ENCODE measurements around the gene PTPN9. TPM values are rescaled to one million over a fixed set of nuclear protein-coding genes. Genes with fewer than 3 reads are reported as not detected.

The PTPN9 gene
- total and polyA plus RNA-seq, 2 of the 13 experiments (the other 11 are each of a cell fraction or from before 2014, with no cell fraction given) = 16.6 to 19.9 TPM

- TF ChIP-seq CREB1 (IDR thresholded peaks at IDR 0.05) = no peak
- no peak for TF ChIP-seq CREB1 (CRISPR knock-in tag; IDR thresholded peaks at IDR 0.05)
- TF ChIP-seq KMT2A (CRISPR knock-in tag; IDR thresholded peaks at IDR 0.05) = no peak
- TF ChIP-seq RBFOX2 (IDR thresholded peaks at IDR 0.05; ENCODE audit: low read depth, low read length) = peak; percentile 84
- TF ChIP-seq MAFK (conservative IDR thresholded peaks at IDR 0.05 in 1 of 2, IDR thresholded peaks at IDR 0.05 in 1 of 2; ENCODE audit: low read length in 2 of 2) = peak; percentile 14 to 51; a peak in 3 of 4 replicates
- 0 out of 2 replicates have a peak, but pooled peaks have one; percentile 37 for TF ChIP-seq SMAD1 (CRISPR knock-in tag; IDR thresholded peaks at IDR 0.05; ENCODE audit: borderline replicate concordance, low read depth)
- TF ChIP-seq PHF21A (CRISPR knock-in tag; IDR thresholded peaks at IDR 0.05) = no peak
- peak; percentile 24; the same call in 1 of the 2 replicates for TF ChIP-seq MAX (IDR thresholded peaks at IDR 0.05)
- TF ChIP-seq ARID2 (CRISPR knock-in tag; IDR thresholded peaks at IDR 0.05; ENCODE audit: borderline replicate concordance) = no peak
- TF ChIP-seq ZNF441 (CRISPR knock-in tag; IDR thresholded peaks at IDR 0.05; ENCODE audit: borderline replicate concordance) = no peak
- TF ChIP-seq HHEX (CRISPR knock-in tag; IDR thresholded peaks at IDR 0.05) = no peak
- TF ChIP-seq ZNF460 (CRISPR knock-in tag; IDR thresholded peaks at IDR 0.05; ENCODE audit: borderline replicate concordance) = no peak
- peak; percentile 57 for TF ChIP-seq CTCF (CRISPR knock-in tag; IDR thresholded peaks at IDR 0.05)
- TF ChIP-seq ZMYM4 (CRISPR knock-in tag; IDR thresholded peaks at IDR 0.05) = peak; percentile 11; the same call in 1 of the 2 replicates
- no peak for TF ChIP-seq ATF7-NPFF (CRISPR knock-in tag; IDR thresholded peaks at IDR 0.05; ENCODE audit: low read depth)
- TF ChIP-seq TFDP1 (CRISPR knock-in tag; IDR thresholded peaks at IDR 0.05; ENCODE audit: borderline replicate concordance) = no peak
- no peak for TF ChIP-seq TIGD3 (CRISPR knock-in tag; IDR thresholded peaks at IDR 0.05; ENCODE audit: borderline replicate concordance)
- TF ChIP-seq ZNF576 (CRISPR knock-in tag; IDR thresholded peaks at IDR 0.05) = peak; percentile 87; the same call in 1 of the 2 replicates
- TF ChIP-seq ZFAT (CRISPR knock-in tag; conservative IDR thresholded peaks at IDR 0.05) = no peak
- no peak for TF ChIP-seq FOSL2 (CRISPR knock-in tag; IDR thresholded peaks at IDR 0.05)
- TF ChIP-seq PATZ1 (CRISPR knock-in tag; IDR thresholded peaks at IDR 0.05) = peak; percentile 88
- TF ChIP-seq PHF8 (CRISPR knock-in tag; IDR thresholded peaks at IDR 0.05) = peak; percentile 45
Observed at GRCh38 chr15:75578948-75579920, at the start of gene PTPN9 (continued).

Measured in HepG2 (cell line).